NCI-H146 treated with DMSO at 0.1 percent for 48 hours (cell line): ENCODE results near the gene DCAF15.
"Not testable (repeated sequence)": the region's sequence is repeated elsewhere in the genome, so short reads cannot be mapped to it uniquely, and the experiment has no call there.

ENCODE experiments used
- DNase-seq: peaks from one replicate; lab custom pipeline; 2025; ENCODE audit not compliant: unreplicated experiment; lab: John Stamatoyannopoulos, UW

The DCAF15 gene

GRCh38 chr19:13959141-13959961 lies 7.0 kb downstream of the DCAF15 start:
- no peak for DNase-seq

- DNase-seq: no peak
Measured at GRCh38 chr19:13959962-13960862, 7.9 kb downstream of the DCAF15 start.

GRCh38 chr19:13960863-13961784 lies 8.8 kb downstream of the DCAF15 start:
- DNase-seq: no peak

GRCh38 chr19:13961826-13962698 lies 9.8 kb downstream of the DCAF15 start:
- no peak for DNase-seq

GRCh38 chr19:13962699-13963602 lies 10.6 kb downstream of the DCAF15 start:
- no peak for DNase-seq

- DNase-seq: no peak
Measured at GRCh38 chr19:13963603-13964105, 11.3 kb downstream of the DCAF15 start.

GRCh38 chr19:13964776-13965175 lies 12.5 kb downstream of the DCAF15 start:
- DNase-seq: no peak

- DNase-seq: no peak
Measured at GRCh38 chr19:13965377-13965896, 13.1 kb downstream of the DCAF15 start.

- no peak for DNase-seq
Measured at GRCh38 chr19:13965926-13966683, 13.8 kb downstream of the DCAF15 start.

- DNase-seq: no peak
Measured at GRCh38 chr19:13966684-13967128, 14.4 kb downstream of the DCAF15 start.

- not testable (repeated sequence) for DNase-seq
Measured at GRCh38 chr19:13967206-13967605, 14.9 kb downstream of the DCAF15 start.

- no peak for DNase-seq
Measured at GRCh38 chr19:13968383-13968935, 16.1 kb downstream of the DCAF15 start.

- DNase-seq: no peak
Measured at GRCh38 chr19:13968999-13969398, 16.7 kb downstream of the DCAF15 start.

GRCh38 chr19:13969897-13970296 lies 17.6 kb downstream of the DCAF15 start:
- DNase-seq: no peak

- not testable (repeated sequence) for DNase-seq
Measured at GRCh38 chr19:13971868-13972267, 19.6 kb downstream of the DCAF15 start.

GRCh38 chr19:13972368-13973155 lies 20.3 kb downstream of the DCAF15 start:
- no peak for DNase-seq

GRCh38 chr19:13973479-13973878 lies 21.2 kb downstream of the DCAF15 start:
- not testable (repeated sequence) for DNase-seq
